HUES48 (cell line): ENCODE results near the gene CSF1R.

Experiments
- H3K27ac ChIP-seq: one replicate; pipeline ENCODE4 v1.7.0; 2013; ENCODE audit warnings: low read depth, low read length, inconsistent platforms
- H3K27me3 ChIP-seq: 2 replicates; pipeline ENCODE4 v1.6.1; 2013; ENCODE audit warnings: mild to moderate bottlenecking, low read length; ENCODE audit not compliant: control insufficient read depth, insufficient read depth
- H3K36me3 ChIP-seq: 2 replicates; pipeline ENCODE4 v1.6.1; 2013; ENCODE audit warnings: low read length; ENCODE audit not compliant: control insufficient read depth, insufficient read depth
- H3K4me1 ChIP-seq: 2 replicates; pipeline ENCODE4 v1.6.1; 2013; ENCODE audit warnings: mild to moderate bottlenecking, low read length; ENCODE audit not compliant: control insufficient read depth, insufficient read depth
- H3K4me3 ChIP-seq: 2 replicates; pipeline ENCODE4 v1.5.1; 2013; ENCODE audit warnings: mild to moderate bottlenecking, low read depth, low read length
- H3K9ac ChIP-seq: 2 replicates; pipeline ENCODE4 v1.6.1; 2013; ENCODE audit warnings: mild to moderate bottlenecking, low read depth, low read length, moderate library complexity
- H3K9me3 ChIP-seq: 2 replicates; pipeline ENCODE4 v1.6.1; 2013; ENCODE audit warnings: low read length; ENCODE audit not compliant: control insufficient read depth, insufficient read depth

Gene CSF1R

GRCh38 chr5:150059623-150060022 lies 26.7 kb downstream of the CSF1R start:
- no peak overlapping the region for H3K4me3 ChIP-seq

GRCh38 chr5:150058480-150059126 lies 27.8 kb downstream of the CSF1R start:
- H3K4me3 ChIP-seq = no peak overlapping the region
- peak overlapping the region; percentile 49 for H3K27ac ChIP-seq
- H3K36me3 ChIP-seq = peaks cover 22% of the 10 kb centered on the region; the same call in 1 of the 2 replicates
- no peak overlapping the region for H3K9ac ChIP-seq
- no peaks in the 10 kb centered on the region for H3K9me3 ChIP-seq
- H3K4me1 ChIP-seq = peaks cover 12% of the 10 kb centered on the region
- H3K27me3 ChIP-seq = no peaks in the 10 kb centered on the region; the same call in 1 of the 2 replicates

More at GRCh38 chr5:150059623-150060022, 26.7 kb downstream of the CSF1R start:
- Histone ChIP-seq H3K36me3 (peaks cover 12% of the 10 kb centered on the region; the same call in 1 of the 2 replicates), H3K9me3 (no peaks in the 10 kb centered on the region), H3K9ac (no peak overlapping the region), H3K27me3 (no peaks in the 10 kb centered on the region; the same call in 1 of the 2 replicates), H3K27ac (no peak overlapping the region), H3K4me1 (peaks cover 12% of the 10 kb centered on the region)

GRCh38 chr5:150057996-150058395 lies 28.4 kb downstream of the CSF1R start:
- H3K36me3 ChIP-seq = peaks cover 26% of the 10 kb centered on the region
- peak overlapping the region; percentile 49 for H3K27ac ChIP-seq
- no peaks in the 10 kb centered on the region; the same call in 1 of the 2 replicates for H3K27me3 ChIP-seq
- H3K4me3 ChIP-seq = no peak overlapping the region
- no peaks in the 10 kb centered on the region for H3K9me3 ChIP-seq
- no peak overlapping the region for H3K9ac ChIP-seq
- peaks cover 12% of the 10 kb centered on the region for H3K4me1 ChIP-seq

GRCh38 chr5:150057511-150057910 lies 28.8 kb downstream of the CSF1R start:
- Histone ChIP-seq H3K36me3 (peaks cover 31% of the 10 kb centered on the region), H3K9ac (no peak overlapping the region), H3K4me3 (no peak overlapping the region), H3K9me3 (no peaks in the 10 kb centered on the region), H3K4me1 (peaks cover 12% of the 10 kb centered on the region), H3K27me3 (no peaks in the 10 kb centered on the region; the same call in 1 of the 2 replicates), H3K27ac (peak overlapping the region; percentile 49)

GRCh38 chr5:150057052-150057451 lies 29.3 kb downstream of the CSF1R start:
- Histone ChIP-seq H3K9ac (no peak overlapping the region), H3K27ac (no peak overlapping the region), H3K36me3 (peaks cover 36% of the 10 kb centered on the region), H3K4me1 (peaks cover 12% of the 10 kb centered on the region), H3K9me3 (no peaks in the 10 kb centered on the region), H3K4me3 (no peak overlapping the region), H3K27me3 (no peaks in the 10 kb centered on the region; the same call in 1 of the 2 replicates)

- H3K4me3 ChIP-seq = no peak overlapping the region
- H3K27me3 ChIP-seq = no peaks in the 10 kb centered on the region; the same call in 1 of the 2 replicates
- H3K27ac ChIP-seq = no peak overlapping the region
- H3K9me3 ChIP-seq = no peaks in the 10 kb centered on the region
- peaks cover 46% of the 10 kb centered on the region for H3K36me3 ChIP-seq
- peaks cover 12% of the 10 kb centered on the region for H3K4me1 ChIP-seq
- H3K9ac ChIP-seq = no peak overlapping the region
These were observed 30.3 kb downstream of the CSF1R start for GRCh38 chr5:150056075-150056443.

- Histone ChIP-seq H3K36me3 (peaks cover 51% of the 10 kb centered on the region), H3K27ac (no peak overlapping the region), H3K4me3 (no peak overlapping the region), H3K9me3 (no peaks in the 10 kb centered on the region), H3K9ac (no peak overlapping the region), H3K4me1 (peaks cover 12% of the 10 kb centered on the region), H3K27me3 (no peaks in the 10 kb centered on the region; the same call in 1 of the 2 replicates)
These were observed 30.9 kb downstream of the CSF1R start for GRCh38 chr5:150055326-150056074.

- Histone ChIP-seq H3K9me3 (no peaks in the 10 kb centered on the region), H3K36me3 (peaks cover 61% of the 10 kb centered on the region), H3K4me1 (peaks cover 12% of the 10 kb centered on the region), H3K27ac (no peak overlapping the region), H3K4me3 (no peak overlapping the region), H3K27me3 (no peaks in the 10 kb centered on the region; the same call in 1 of the 2 replicates), H3K9ac (no peak overlapping the region)
These were observed 31.8 kb downstream of the CSF1R start for GRCh38 chr5:150054569-150054968.

- Histone ChIP-seq H3K36me3 (peaks cover 68% of the 10 kb centered on the region), H3K27me3 (no peaks in the 10 kb centered on the region; the same call in 1 of the 2 replicates), H3K27ac (no peak overlapping the region), H3K9ac (no peak overlapping the region), H3K4me3 (no peak overlapping the region), H3K9me3 (no peaks in the 10 kb centered on the region), H3K4me1 (peaks cover 12% of the 10 kb centered on the region)
These were observed 32.5 kb downstream of the CSF1R start for GRCh38 chr5:150053713-150054392.

- Histone ChIP-seq H3K4me1 (peaks cover 7% of the 10 kb centered on the region), H3K9ac (no peak overlapping the region), H3K9me3 (no peaks in the 10 kb centered on the region), H3K4me3 (no peak overlapping the region), H3K27ac (no peak overlapping the region), H3K27me3 (no peaks in the 10 kb centered on the region), H3K36me3 (peaks cover 75% of the 10 kb centered on the region)
These were observed 33.2 kb downstream of the CSF1R start for GRCh38 chr5:150052956-150053712.
